Endometrial microvascular endothelial cells (primary cell): ENCODE data around the gene CUEDC1. TPM values are rescaled to one million over a fixed set of nuclear protein-coding genes. Genes with fewer than 3 reads are reported as not detected.

Experiments used
- in situ Hi-C: cut with HindIII; loops from 2 replicates; pipeline ENCODE4 v1.10.0; 2017; ENCODE audit warnings: low sequenced_read_pairs, low pct_unique_long_range_greater_than_20kb; ENCODE audit errors: inconsistent ontology term
- total RNA-seq: library from RNA; depleted of rRNA; stranded (reverse); fragments of >200 nt; gene quantifications from one replicate; pipeline ENCODE4 v1.2.3, GENCODE V29; 2015; ENCODE audit errors: inconsistent ontology term

CUEDC1 gene
- total RNA-seq, 1 donor from 2014 or later = 11.3 TPM

- in situ Hi-C loops = no loop called here
Observed at GRCh38 chr17:57832314-57833178, 122.7 kb downstream of the CUEDC1 start.

GRCh38 chr17:57830880-57831279, 124.3 kb downstream of the CUEDC1 start:
- in situ Hi-C loops = no loop called here

GRCh38 chr17:57823469-57824401, 131.5 kb downstream of the CUEDC1 start:
- in situ Hi-C loops = no loop called here

- in situ Hi-C loops = no loop called here
Observed at GRCh38 chr17:57819867-57820266, 135.3 kb downstream of the CUEDC1 start.

- in situ Hi-C loops = no loop called here
Observed at GRCh38 chr17:57819285-57819684, 135.9 kb downstream of the CUEDC1 start.

GRCh38 chr17:57818066-57818465, 137.1 kb downstream of the CUEDC1 start:
- in situ Hi-C loops = no loop called here

GRCh38 chr17:57817299-57817698, 137.9 kb downstream of the CUEDC1 start:
- in situ Hi-C loops = no loop called here

- in situ Hi-C loops = no loop called here
Observed at GRCh38 chr17:57814421-57814820, 140.8 kb downstream of the CUEDC1 start.

- in situ Hi-C loops = no loop called here
Observed at GRCh38 chr17:57811638-57812280, 143.5 kb downstream of the CUEDC1 start.

Other genes with a start within 250 kb of the CUEDC1 start
- not detected for gene CCDC182, start 210.1 kb downstream of the CUEDC1 start, total RNA-seq
- 94.2 TPM for gene MRPS23, start 105.4 kb downstream of the CUEDC1 start, total RNA-seq
- 44.7 TPM for gene VEZF1, start 32.8 kb upstream of the CUEDC1 start, total RNA-seq
- gene SRSF1, start 51.8 kb upstream of the CUEDC1 start, total RNA-seq = 310 TPM
- 10.9 TPM for gene DYNLL2, start 128.0 kb upstream of the CUEDC1 start, total RNA-seq
- gene OR4D1, start 193.0 kb upstream of the CUEDC1 start, total RNA-seq = not detected
- gene OR4D2, start 211.6 kb upstream of the CUEDC1 start, total RNA-seq = not detected
- not detected for gene EPX, start 237.3 kb upstream of the CUEDC1 start, total RNA-seq